Measurements from ENCODE around the gene JAML. TPM values are rescaled to one million over a fixed set of nuclear protein-coding genes. Genes with fewer than 3 reads are reported as not detected.

JAML gene
- total and polyA plus RNA-seq, 8 donors: 0.39 to 7.4 (median 2.3) TPM

DNA sequence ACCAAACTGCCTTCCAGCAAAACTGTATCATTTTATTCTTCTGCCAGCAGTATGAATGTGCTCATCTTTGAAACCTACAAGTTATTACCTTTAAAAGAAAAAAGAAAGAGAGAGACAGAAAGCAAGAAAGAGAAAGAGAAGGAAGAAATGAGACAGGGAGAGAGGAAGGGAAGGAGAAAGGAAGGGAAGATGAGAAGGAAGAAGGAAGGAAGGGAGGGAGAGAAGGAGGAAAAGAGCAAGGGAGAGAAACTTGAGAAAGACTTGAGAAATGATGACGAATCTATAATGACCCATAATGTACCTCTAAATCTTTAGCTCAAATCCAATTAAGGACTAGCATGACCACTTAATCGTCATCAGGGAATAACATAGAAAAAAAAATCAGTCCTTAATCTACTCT lies 11.4 kb upstream of the JAML start:
- TF ChIP-seq, protein P1, sequence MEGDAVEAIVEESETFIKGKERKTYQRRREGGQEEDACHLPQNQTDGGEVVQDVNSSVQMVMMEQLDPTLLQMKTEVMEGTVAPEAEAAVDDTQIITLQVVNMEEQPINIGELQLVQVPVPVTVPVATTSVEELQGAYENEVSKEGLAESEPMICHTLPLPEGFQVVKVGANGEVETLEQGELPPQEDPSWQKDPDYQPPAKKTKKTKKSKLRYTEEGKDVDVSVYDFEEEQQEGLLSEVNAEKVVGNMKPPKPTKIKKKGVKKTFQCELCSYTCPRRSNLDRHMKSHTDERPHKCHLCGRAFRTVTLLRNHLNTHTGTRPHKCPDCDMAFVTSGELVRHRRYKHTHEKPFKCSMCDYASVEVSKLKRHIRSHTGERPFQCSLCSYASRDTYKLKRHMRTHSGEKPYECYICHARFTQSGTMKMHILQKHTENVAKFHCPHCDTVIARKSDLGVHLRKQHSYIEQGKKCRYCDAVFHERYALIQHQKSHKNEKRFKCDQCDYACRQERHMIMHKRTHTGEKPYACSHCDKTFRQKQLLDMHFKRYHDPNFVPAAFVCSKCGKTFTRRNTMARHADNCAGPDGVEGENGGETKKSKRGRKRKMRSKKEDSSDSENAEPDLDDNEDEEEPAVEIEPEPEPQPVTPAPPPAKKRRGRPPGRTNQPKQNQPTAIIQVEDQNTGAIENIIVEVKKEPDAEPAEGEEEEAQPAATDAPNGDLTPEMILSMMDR (IDR thresholded peaks at IDR 0.05): no peak
- H3K27me3 ChIP-seq: no peaks in the 10 kb centered on the region

DNA sequence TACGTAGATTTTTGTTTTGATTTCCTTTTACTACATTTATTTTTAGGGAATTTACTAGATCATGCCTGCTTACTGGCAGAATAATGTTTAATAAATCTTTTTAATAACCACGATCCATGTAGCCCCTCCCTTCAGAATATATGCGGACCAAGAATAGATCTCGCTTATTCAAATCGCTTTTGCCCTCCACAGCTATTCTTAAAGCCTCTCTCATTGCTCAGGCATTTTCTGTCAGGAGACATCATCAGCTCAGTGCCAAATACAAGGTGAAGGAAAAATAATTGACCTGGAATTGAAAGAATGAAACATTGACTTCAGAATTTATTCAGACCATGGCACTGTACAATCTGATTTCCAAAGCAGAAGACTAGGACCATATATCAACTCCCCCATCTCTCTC lies 10.0 kb upstream of the JAML start:
- H3K36me3 ChIP-seq: peaks cover 0 to 32% (median 5%) of the 10 kb centered on the region in 3 donors
- no peak overlapping the region for H3K27ac ChIP-seq
- H3K27me3 ChIP-seq: no peaks in the 10 kb centered on the region
- peaks cover 0 to 6% (median 0%) of the 10 kb centered on the region in 3 donors for H3K4me1 ChIP-seq
- intact Hi-C loops (cut with DNase I): no loop called here
- TF ChIP-seq, protein P1 (IDR thresholded peaks at IDR 0.05): no peak
- no peak overlapping the region for H3K4me3 ChIP-seq
- no peaks in the 10 kb centered on the region for H3K9me3 ChIP-seq
- ATAC-seq: no peak
- no peak for FAIRE-seq
- DNase-seq: no peak
- WGBS, 2 donors: 95 to 98% methylated on average over 5 of the region's 5 CpGs

More for the DNA sequence above, 11.4 kb upstream of the JAML start:
- FAIRE-seq (no peak), ATAC-seq (no peak), DNase-seq (no peak)
- H3K4me3 ChIP-seq: no peak overlapping the region
- peaks cover 0 to 23% (median 5%) of the 10 kb centered on the region in 3 donors for H3K36me3 ChIP-seq
- peaks cover 4 to 11% (median 5%) of the 10 kb centered on the region in 3 donors for H3K4me1 ChIP-seq
- no peak overlapping the region for H3K27ac ChIP-seq
- intact Hi-C loops (cut with DNase I): no loop called here
- 79 to 85% methylated on average over 2 of the region's 2 CpGs for WGBS, 2 donors
- H3K9me3 ChIP-seq: no peaks in the 10 kb centered on the region

DNA sequence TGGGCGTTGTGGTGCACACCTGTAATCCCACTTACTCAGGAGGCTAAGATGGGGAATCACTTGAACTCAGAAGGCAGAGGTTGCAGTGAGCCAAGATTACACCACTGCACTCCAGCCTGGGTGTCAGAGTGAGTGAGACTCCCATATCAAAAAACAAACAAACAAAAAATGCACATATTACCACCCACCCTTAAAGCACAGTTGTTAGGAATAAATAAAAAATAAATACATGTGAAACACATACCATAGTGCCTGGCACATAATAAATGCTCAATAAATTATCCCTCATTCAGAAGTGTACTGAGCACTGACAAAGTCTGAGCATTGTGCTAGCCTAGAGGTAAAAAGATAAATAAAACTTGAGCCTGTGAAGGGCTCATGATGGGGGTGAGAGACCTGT lies 9.0 kb upstream of the JAML start:
- no peaks in the 10 kb centered on the region for H3K9me3 ChIP-seq
- peaks cover 0 to 4% (median 0%) of the 10 kb centered on the region in 3 donors for H3K4me1 ChIP-seq
- WGBS, 2 donors: 67 to 84% methylated on average over 1 of the region's 1 CpG
- DNase-seq: no peak
- TF ChIP-seq, protein P1 (IDR thresholded peaks at IDR 0.05): no peak
- H3K4me3 ChIP-seq: no peak overlapping the region
- intact Hi-C loops (cut with DNase I): no loop called here
- no peak for FAIRE-seq
- no peak for ATAC-seq
- H3K27me3 ChIP-seq: no peaks in the 10 kb centered on the region
- H3K27ac ChIP-seq: no peak overlapping the region
- peaks cover 0 to 36% (median 8%) of the 10 kb centered on the region in 3 donors for H3K36me3 ChIP-seq

DNA sequence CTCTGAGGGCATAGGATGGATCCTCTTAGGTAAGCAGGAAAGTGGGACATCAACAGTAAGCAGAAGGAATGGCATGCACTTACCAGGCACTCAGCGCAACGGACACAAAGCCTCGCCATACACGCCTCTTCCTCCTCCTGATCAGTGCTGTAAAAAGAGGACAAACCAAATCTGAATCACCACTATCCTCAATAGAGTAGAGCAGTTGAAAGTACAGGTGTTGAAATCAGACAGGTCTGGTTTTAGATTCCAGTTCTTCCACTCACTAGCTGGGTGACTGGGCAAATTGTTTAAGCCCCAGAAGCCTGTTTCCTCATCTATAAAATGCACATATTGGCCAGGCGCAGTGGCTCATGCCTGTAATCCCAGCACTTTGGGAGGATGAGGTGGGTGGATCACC lies 8.6 kb upstream of the JAML start:
- whole genome bisulfite sequencing, 2 donors: 98% methylated on average over 5 of the region's 5 CpGs
- Histone ChIP-seq H3K9me3 (no peaks in the 10 kb centered on the region), H3K27me3 (no peaks in the 10 kb centered on the region), H3K36me3 (peaks cover 0 to 39% (median 8%) of the 10 kb centered on the region in 3 donors), H3K4me3 (no peak overlapping the region), H3K27ac (no peak overlapping the region), H3K4me1 (no peaks in the 10 kb centered on the region)
- no peak for DNase-seq
- ATAC-seq: no peak
- TF ChIP-seq, protein P1 (IDR thresholded peaks at IDR 0.05): no peak
- intact Hi-C loops (cut with DNase I): no loop called here
- no peak for FAIRE-seq

DNA sequence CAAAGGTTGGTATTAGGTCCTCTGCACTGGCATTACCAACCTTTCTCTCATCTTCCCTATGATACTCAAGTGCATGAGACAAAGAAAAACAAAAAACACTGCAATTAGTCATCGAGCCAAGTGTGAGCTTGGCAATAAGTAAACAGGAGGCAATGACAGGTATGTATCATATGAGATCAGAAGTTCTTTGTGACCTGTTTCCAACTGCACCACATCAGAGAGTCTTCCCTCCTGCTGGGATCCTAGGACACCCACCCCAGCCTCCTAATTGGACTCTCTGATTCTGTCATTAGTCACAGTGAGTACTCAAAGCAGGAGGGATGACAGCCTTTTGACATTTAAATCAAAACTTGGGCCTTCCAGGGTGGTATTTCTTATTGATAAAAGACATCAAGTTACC lies 7.8 kb upstream of the JAML start:
- no peak for FAIRE-seq
- no peaks in the 10 kb centered on the region for H3K9me3 ChIP-seq
- no peaks in the 10 kb centered on the region for H3K4me1 ChIP-seq
- no peak overlapping the region for H3K27ac ChIP-seq
- ATAC-seq: no peak
- 73 to 82% methylated on average over 1 of the region's 1 CpG for WGBS, 2 donors
- no peak for DNase-seq
- no peaks in the 10 kb centered on the region for H3K27me3 ChIP-seq
- TF ChIP-seq, protein P1 (IDR thresholded peaks at IDR 0.05): no peak
- H3K4me3 ChIP-seq: no peak overlapping the region
- intact Hi-C loops (cut with DNase I): no loop called here
- H3K36me3 ChIP-seq: peaks cover 0 to 39% (median 8%) of the 10 kb centered on the region in 3 donors
